ENCODE measurements around the gene CLGN.
A peak's percentile ranks its signal among the peaks of the same experiment; 100 is the strongest.

Gene CLGN

DNA sequence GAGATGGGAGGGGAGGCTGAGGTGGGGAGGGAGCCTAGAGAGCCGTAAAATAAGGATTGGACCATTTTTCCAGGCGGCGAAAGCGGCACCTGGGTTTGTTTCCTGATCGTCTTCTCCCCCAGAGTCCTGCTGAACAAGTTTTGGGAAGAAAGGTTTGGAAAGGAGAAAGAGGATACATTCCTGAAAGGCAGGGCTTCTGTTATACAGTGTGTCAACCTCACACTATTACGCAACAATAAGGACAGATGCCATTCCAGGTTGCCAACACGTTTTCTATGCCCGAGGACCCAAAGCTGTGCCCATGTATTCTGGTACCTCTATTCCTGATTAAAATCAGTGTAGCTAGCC is 53.3 kb downstream of the CLGN start:
- DNase-seq = no peak

GRCh38 chr4:140373328-140374129 is 53.9 kb downstream of the CLGN start, which contains the start of gene SCOC:
Gene SCOC (plus strand): TSS chr4:140373646. CDS start chr4:140379171, 5,525 bp downstream.
- peak; percentile 98 for DNase-seq

DNA sequence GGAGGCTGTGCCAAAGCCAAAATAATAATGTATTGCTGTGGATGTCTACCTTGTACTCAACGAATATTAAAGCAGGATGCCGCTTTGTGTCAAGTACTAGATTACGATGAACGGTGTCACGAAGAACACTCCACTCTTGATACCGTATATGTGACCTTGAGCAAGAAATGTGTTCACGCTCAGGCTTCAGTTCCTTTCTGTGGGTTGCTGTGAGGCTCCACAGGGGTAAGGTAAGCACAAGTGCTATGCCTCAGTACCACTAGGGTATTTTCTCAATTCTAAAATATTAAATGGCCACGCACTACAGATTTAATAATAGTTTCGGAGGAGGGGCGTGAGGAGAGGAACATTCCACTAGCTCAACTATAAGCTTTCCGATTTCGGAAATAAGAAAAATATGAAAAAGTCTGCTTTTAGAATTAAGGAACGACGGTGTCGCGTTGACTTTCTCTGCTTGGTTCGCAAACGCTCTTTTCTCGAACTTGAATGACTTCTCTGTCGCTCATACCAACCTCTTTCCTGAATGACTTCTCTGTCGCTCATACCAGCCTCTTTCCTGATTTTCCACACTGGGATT is 54.6 kb downstream of the CLGN start:
- no peak for DNase-seq

GRCh38 chr4:140368686-140369085 is 58.8 kb downstream of the CLGN start:
- no peak for DNase-seq

DNA sequence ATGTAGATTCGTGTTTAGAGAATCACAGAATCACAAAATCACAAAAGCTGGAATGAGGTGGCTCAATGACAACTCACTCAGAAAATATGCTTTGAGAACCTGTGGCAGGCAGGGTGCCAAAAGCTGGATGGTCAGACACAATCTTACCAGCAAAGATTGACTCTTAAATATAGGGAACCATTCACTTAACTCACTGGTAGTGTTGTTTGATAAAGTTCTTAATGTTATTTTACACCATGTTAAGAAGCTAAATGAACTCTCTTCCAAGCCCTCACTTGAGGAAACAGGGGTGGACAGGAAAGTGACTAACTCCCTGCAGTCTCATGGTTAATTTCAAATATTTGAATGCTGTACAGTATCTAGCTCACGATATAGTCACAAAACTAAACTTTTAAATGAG is 59.7 kb downstream of the CLGN start:
- DNase-seq = no peak

GRCh38 chr4:140363558-140363957 is 63.9 kb downstream of the CLGN start:
- no peak for DNase-seq

GRCh38 chr4:140363051-140363450 is 64.4 kb downstream of the CLGN start:
- DNase-seq = no peak

- DNase-seq = no peak
Observed at GRCh38 chr4:140361099-140361498, 66.3 kb downstream of the CLGN start.

DNA sequence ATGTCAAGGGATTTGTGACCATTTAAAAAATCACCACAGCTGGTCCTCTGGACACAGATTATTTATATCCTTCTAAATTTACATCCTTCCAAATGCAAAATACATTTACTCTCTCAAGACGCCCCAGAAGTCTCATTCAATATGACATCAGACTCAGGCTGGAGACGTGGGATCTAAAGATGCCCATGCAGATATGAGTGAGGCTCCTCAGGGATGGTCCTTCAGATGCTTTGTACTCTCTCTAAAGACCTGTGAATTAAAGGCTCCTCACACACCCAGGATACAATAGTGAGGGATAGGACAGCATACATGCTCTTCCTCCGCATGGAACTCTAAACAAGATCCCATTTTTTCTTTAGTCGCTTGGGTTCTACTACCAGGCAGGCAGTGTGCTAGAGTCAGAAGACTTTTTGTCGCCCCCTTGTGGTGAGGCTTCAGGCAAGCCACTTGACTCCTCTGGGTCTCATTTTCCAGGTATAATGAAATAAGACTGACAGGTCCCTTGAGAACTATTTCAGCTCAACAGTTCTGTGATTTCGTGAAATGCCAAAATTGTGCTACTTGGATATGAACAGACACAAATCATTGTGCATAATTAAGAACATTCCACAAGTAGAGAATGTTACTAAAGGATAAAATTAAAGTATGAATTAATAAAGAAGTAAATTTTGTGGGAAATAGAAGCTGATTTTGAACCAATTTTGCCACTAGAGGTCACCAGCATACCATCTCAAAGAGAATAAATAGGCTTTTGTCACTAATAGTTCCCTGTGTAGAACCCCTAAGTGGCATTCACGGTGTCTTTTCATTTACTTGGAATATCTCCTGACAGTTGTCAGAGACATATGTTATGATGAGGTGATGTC is 67.7 kb downstream of the CLGN start:
- peak; percentile 81 for DNase-seq

- no peak for DNase-seq
Observed at GRCh38 chr4:140358281-140358680, 69.2 kb downstream of the CLGN start.

- DNase-seq = no peak
Observed at GRCh38 chr4:140357868-140358267, 69.6 kb downstream of the CLGN start.

- no peak for DNase-seq
Observed at GRCh38 chr4:140355288-140355687, 72.2 kb downstream of the CLGN start.

DNA sequence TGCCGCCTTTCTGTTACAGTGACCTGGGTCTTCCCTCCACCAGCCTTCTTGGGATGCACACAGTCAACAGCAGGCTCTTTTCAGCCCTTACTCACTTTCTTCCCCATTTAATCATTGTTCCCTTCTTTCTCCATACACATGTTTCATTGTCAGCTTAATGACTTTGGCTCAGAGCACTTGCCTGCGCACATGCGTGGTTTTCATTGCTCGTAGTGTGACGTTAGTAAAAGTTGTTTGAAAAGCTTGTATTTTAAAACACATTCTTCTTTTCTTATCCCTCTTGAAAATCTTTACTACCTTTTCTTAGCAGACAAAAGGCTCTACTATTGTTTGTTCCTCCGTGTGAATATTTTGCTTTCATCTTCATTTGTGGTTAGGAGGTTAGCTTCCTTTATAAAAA is 73.7 kb downstream of the CLGN start:
- DNase-seq = no peak

DNA sequence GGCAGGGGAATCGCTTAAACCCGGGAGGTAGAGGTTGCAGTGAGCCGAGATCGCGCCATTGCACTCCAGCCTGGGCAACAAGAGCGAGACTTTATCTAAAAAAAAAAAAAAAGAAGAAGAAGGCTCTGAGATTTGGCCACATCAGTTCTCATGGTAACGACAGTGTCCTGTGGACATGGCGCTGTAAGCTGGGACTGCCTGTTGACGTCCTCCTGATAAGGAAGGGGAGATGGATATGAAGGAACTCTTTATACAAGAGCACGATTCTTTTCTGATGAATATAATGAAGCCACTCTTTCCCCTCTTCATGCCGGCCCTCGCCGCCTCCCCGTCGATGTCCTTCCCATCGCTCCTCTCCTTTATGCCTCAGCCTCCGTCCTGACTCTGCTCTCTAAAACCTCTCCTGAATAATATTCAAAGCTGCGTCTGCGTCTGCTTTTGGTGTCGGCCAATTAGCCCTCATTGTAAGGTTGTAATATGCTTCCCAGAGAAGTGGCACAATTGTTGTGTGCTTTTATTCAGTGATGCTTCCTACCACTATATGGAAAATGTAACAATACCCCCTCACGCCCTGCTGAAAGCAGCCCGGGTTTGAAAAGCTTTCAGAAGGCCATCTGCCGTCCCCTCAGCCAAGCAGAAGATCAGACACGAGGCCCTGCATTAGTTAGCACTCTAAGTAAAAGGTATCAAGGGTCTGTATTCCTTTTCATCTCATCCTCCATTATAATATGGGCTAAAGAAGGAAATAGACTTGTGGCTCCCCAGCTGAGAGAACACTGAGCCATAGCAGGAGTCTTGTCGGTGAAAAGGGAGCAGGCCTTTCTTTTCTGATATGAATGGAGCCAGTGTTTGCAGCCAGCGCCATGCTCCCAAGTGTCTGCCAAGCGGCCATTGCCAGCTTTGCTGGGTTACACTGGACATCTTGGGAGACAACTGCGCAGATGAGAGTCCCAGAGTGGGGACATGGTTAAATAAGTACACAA is 76.1 kb downstream of the CLGN start:
- peak; percentile 39 for DNase-seq

- no peak for DNase-seq
Observed at GRCh38 chr4:140349816-140350215, 77.6 kb downstream of the CLGN start.

- DNase-seq = no peak
Observed at GRCh38 chr4:140346136-140346535, 81.3 kb downstream of the CLGN start.

- DNase-seq = no peak
Observed at GRCh38 chr4:140344621-140345020, 82.8 kb downstream of the CLGN start.

GRCh38 chr4:140344101-140344500 is 83.3 kb downstream of the CLGN start:
- DNase-seq = no peak

DNA sequence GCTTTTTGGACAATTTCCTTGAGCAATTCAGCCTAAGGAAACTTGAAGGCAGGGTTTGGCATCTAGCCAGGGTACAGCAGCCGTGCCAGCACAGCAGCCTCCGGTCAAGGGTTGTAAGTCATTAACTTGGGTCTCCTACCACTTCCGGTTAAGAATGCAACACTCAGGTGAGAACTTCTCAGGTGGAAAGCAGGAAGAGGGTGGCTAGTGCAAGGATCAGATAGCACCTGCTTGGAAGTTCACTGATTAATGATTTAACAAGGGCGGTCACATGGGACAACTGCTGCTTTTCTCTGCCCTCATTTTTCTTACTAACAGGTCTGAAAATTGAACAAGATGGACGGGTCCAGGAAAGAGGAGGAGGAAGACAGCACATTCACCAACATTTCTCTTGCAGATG is 84.1 kb downstream of the CLGN start:
- DNase-seq = no peak

DNA sequence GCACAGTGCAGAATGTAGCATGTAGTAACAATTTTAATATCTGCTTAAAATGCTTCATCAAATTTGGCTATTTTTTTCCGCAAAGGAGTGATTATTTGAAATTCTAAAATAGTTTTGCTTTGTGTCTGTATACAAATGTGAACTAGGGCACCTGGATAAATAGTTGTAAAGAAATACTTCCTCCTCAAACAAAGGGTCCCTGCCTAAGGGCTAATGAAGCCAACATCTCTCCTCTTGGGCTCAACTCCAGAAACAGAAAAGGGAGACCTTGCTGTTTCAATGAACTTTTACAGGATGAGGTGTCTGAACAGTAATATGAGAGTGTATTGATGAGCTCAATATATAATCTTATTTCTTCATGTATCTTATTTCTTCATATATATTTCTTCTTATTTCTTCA is 84.8 kb downstream of the CLGN start:
- DNase-seq = no peak

All from retina (tissue), 1 donor.